HG03439 (cell line): ENCODE results near the gene FGF22.
"Not testable (repeated sequence)": the region's sequence is repeated elsewhere in the genome, so short reads cannot be mapped to it uniquely, and the experiment has no call there.

ENCODE experiments used
- ATAC-seq: cut with Tn5 transposase; IDR thresholded peaks from one replicate; pipeline ENCODE4 v1.9.1; 2021; ENCODE audit warnings: mild to moderate bottlenecking, moderate library complexity; ENCODE audit not compliant: unreplicated experiment

The FGF22 gene

GRCh38 chr19:621819-622218 lies 17.9 kb upstream of the FGF22 start:
- no peak for ATAC-seq

GRCh38 chr19:622666-623065 lies 17.0 kb upstream of the FGF22 start:
- no peak for ATAC-seq

- ATAC-seq: no peak
Measured at GRCh38 chr19:623175-623916, 16.3 kb upstream of the FGF22 start.

GRCh38 chr19:623974-624373 lies 15.7 kb upstream of the FGF22 start:
- no peak for ATAC-seq

GRCh38 chr19:624433-625109 lies 15.1 kb upstream of the FGF22 start:
- no peak for ATAC-seq

DNA sequence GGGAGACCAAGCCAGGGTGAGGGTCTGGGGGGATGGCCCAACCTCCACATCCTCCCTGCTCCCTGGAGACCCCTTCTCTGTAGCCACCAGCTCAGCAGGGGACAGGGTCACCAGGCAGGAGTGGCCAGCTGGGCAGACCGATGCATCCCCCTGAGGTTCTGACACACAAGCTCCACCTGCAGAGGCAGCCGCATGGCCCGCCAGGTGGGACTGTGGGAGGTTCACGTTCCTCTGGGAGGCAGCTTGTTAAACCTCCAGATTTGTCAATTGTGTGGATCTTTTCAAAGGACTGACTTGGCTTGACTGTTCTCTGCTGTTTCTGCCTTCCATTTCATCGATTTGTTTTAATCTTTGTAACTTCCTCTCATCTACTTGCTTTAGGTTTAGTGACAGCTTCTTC lies 14.4 kb upstream of the FGF22 start:
- no peak for ATAC-seq

GRCh38 chr19:626566-626965 lies 13.1 kb upstream of the FGF22 start:
- ATAC-seq: not testable (repeated sequence)

DNA sequence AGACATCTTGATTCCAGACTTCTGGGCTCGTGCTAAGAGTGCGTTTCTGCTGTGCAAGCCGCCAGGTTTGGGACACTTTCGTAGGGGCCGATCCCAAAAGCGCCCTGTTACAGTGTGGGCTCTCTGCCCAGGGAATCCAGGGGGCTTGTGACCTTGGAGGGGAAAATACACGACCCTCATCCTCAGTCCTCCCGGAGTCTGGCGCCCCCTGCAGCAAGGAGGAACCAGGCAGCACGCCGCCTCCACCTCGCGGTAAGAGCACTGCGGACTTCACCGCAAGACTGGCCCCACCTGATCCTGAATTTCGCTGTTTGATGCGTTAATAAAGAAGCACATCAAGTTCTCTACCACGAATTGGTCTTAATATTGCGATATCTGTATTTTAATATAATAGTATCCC lies 11.5 kb upstream of the FGF22 start:
- no peak for ATAC-seq

DNA sequence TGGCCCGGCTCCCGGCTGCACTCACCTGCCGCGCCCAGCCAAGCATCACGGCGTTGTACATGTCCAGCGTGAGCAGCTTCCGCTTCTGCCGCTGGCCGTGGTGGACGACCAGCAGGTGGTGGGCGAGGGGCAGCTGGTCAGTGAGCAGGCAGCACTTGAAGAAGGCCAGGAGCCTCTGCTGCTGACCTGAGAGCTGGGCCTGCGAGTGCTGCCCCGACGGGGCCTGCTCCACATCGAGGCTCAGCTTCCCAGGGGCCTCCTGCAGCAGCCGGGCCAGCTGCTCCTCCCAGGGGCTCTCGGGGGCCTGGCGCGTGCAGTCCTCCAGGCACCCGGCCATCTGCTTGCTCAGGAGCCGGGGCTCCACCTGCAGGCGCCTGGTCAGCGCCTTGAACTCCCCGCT lies 10.2 kb upstream of the FGF22 start:
- not testable (repeated sequence) for ATAC-seq

DNA sequence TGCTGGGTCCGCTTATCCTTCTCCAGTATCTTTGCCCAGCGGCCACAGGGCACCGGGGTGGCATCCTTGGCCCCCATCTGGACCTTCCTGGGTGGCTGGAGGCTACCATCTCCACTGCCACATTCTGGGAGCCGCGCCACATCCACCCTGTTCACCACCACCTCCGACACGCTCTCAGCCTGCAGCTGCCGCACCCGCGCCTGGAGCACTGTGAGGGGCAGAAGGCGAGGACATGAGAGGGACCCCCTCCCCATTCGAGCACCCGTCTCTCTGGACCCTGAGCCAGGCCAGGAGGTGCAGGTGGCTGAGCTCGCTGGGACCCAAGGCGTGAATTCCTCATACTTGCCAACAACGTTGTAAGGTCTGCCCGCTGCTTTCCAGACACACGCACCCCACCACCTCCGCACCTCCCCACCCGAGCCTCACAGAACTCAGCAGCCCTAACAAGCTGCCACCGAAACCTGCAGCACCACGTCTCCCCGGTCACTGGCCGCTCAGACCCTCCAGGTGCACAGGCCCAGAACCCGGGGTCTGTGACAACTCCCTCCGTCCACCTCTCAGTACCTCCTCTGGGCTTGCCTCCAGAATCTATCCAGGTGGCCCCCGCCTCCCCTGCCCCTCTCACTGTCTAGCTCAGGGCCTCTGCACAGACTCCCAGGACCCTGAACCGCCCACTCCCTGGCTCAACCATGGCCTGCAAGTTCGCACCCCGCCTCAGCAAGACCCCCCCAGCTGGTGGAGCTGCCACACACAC lies 9.5 kb upstream of the FGF22 start:
- no peak for ATAC-seq

DNA sequence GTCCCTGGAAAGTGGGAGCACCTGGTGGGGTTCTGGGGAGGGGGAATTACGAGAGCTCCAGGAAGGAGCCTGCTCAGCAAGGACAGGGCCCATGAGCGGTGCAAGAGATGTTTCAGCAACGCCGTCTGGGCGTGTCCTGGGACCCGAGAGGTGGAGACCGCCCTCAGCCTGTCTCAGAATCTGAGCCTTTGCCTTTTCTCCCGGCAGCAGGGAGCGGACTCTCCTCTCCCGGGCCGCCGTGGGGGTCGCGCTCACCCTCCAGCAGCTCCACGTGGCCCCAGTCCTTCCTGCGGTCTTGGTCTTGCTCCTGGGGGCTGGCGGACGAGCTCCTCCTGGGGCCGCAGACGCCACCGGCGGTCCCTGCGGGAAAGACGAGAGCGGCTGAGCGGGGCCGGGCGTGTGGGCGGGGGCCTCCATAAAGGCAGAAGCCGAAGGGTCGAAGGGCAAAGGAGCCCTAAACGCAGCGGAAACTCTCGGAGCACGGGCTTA lies 7.1 kb upstream of the FGF22 start:
- peak; percentile 27 for ATAC-seq

DNA sequence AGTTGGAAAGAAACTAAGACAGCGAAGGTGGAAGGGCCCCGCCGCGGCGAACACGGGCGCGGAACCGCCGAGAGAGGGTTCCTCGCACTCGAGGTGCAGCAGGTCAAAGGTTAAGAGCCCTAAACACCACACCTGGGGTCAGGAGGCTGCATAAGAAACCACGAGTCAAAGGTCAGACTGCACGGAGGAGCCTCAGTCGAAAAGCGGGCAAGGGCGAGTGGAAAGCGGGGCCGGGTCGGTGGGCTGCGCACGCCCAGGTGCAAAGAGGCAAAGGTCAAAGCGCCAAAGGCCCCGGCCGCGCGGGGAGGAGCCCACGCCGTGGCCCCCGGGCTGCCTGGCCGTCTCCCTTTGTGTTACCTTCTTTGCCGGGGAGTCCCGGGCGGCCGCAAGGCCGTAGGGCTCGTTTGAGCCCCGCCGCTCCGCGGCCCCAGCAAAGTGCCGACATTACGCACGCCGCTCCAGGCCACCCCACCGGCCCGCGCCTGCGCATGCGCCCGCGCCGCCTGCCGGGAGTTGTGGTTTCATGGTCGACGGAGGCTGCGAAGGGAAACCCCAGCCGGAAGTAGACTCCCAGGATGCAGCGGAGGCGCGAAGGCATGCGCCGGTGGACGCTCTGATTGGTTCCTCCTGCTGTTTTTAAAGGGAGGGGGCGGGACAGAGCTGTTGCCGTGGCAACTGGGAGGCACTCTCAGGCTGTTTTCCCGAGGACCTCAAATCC lies 6.5 kb upstream of the FGF22 start, which contains the start of gene POLRMT:
POLRMT (minus strand) TSS at position 470 of the 718 bp plus-strand sequence; CDS start at position 445, 25 bp downstream.
- ATAC-seq: peak; percentile 74

- no peak for ATAC-seq
Measured at GRCh38 chr19:633786-634639, 5.7 kb upstream of the FGF22 start.

DNA sequence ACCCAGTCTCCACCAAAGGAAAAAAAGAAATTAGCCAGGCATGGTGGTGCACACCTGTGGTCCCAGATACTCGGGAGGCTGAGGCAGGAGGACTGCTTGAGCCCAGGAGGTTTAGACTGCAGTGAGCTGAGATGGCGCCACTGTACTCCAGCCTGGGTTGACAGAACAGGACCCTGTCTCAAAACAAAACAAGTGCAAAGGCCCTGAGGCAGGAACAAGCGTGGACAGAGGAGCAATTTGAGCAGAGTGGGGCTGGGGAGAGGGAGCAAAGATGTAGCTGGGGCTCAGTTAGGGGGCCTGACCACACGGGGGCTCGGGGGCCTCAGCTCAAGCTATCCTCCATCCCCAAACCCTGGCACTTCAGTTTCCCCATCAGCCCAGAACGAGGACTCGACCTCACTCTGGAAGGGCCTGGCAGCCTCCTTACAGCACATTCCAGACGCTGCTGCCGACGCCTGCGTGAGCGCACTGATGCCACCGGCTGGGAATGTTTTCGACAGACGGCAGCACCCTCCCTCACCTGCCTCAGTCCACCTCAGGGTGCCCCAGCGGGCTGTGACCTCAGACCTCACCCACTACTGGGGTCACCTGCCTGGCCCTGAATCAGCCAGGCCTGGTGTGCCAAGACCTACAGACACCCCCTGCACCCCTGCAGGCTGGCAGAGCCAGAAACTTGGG lies 4.6 kb upstream of the FGF22 start:
- ATAC-seq: no peak

DNA sequence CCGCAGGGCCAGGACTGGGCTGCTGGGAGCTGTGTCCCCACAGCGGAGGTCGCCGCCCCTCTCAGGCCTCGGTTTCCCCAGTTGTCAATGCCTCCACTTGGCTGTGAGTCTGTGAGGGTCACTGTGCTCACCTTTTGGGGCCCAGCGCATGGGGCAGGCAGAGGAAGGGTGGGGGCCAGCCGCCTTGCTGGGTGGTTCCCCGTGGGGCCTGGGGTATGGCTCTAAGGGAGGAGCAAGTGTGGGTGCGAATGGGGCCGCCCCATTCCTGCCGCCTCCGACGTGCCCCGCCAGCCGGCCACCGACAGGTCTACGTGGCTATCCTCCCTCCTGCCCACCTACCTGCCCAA lies 800 bp upstream of the FGF22 start:
- no peak for ATAC-seq

DNA sequence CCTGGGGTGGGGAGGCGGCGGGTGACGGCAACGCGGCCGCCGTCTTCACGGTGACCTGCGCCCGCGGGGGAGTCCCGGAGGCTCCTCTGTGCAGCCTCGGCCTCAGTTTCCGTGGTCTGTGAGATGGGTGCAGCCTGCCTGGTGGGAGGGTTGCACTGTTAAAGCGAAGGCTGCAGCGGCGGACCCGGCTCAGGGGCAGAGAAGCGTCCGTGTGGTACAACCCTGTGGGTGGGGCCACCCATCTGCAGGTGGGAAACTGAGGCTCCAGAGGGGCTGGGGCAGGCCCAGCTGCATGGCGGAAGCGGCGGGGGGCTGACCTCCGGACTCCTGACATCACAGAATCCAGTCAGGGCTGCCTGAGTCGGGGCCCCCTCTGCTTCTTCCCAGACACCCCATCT lies 481 bp downstream of the FGF22 start:
- ATAC-seq: no peak

DNA sequence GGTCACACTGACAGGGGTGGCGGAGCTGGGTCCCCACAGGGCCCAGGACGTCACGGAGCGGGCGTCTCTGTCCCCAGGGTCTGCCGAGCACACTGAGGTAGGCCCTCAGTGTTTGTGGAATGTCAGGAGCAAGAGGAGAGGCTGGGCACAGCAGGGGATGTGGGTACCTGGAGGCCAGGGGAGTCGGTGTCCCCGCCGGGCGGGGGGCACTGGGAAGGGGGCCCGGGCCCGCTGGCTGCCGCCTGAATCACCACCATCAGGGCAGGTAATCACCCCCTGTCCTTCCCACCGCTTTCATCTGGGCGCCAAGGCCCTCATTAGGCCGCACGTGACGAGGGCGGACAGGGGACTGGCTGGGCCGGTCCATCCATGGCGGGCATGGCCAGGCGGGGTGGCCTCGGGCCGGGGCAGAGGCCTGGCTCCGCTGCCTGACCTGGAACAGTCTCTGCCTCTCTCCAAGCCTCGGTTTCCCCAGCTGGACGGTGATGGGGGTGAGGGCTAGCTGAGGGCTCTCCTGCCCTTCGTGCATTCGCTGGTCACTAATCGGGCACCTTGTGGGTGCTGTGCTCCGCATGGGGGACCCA lies 1.0 kb downstream of the FGF22 start:
- no peak for ATAC-seq

DNA sequence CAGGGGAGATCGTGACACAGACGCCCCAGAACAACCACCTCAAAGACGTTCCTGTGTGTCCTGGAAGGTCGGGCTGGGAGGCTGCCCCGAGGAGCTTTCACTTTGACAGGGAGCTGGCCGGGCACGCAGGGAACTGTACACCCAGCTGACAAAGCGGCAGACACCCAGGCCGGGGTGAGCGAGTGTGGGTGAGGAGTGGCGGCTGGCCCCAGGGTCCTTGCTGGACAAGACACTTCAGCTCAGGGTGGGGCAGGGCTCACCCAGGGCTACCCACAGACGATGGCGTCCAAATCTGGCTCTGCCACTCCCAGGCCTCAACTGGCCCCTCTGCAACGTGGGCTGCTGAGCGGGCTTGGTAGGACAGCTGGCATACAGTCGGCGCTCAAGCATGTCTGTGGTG lies 2.0 kb downstream of the FGF22 start:
- no peak for ATAC-seq
